NCI-H460 (cell line): ENCODE results near the gene BUB1B. TPM values are rescaled to one million over a fixed set of nuclear protein-coding genes. Genes with fewer than 3 reads are reported as not detected.
"Not testable (repeated sequence)": the region's sequence is repeated elsewhere in the genome, so short reads cannot be mapped to it uniquely, and the experiment has no call there.

Source experiments
- DNase-seq: peaks from one replicate; pipeline ENCODE4 v3.0.0-alpha.2; 2016; ENCODE audit warnings: low read depth; ENCODE audit errors: extremely low read depth
- total RNA-seq: library from RNA; depleted of rRNA; stranded (reverse); fragments of >200 nt; shearing (Covaris generic); gene quantifications from 2 replicates; pipeline ENCODE4 v1.2.3, GENCODE V29; 2014

The BUB1B gene
- total RNA-seq, 1 experiment from 2014 or later: 45.7 TPM

- DNase-seq: not testable (repeated sequence)
Measured at GRCh38 chr15:40135846-40136450, 24.9 kb upstream of the BUB1B start.

DNA sequence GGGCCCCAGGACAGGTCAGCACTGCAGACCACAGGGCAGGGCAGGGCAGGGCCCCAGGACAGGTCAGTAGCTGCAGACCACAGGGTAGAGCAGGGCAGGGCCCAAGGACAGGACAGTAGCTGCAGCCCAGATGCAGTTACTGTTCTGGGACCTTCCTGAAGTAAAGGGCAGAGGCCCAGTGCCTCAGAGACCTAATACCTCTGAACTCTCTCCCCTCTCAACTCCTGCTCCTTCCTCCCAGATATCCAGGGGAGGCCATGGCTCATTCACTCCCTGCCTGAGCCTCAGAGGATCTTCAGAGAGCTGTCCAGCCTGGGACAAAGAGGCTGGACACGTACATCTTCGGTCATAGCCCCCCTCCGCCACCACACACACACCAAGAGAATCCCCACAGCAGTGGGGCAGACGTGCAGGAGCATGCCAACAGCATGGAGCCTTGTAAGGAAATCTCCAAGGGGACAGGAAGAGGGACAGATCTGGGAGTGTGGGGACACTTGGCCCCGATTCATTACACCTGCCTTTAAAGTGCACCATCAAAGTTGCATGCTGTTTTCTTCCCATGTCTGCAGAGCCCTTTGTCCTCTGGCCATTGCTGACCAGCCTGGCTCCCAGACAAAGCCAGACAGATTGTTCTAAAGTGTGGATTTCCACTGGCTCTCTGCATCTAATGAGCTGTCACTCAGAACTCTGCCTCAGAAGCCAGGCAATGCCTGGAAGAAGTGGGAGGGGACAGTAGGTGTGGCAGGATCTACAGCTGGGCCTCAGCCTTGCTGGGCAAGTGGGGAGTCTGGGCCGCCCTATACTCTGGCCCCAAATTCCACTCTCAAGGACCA is 24.2 kb upstream of the BUB1B start:
- no peak for DNase-seq

- no peak for DNase-seq
Measured at GRCh38 chr15:40137303-40138200, 23.3 kb upstream of the BUB1B start.

DNA sequence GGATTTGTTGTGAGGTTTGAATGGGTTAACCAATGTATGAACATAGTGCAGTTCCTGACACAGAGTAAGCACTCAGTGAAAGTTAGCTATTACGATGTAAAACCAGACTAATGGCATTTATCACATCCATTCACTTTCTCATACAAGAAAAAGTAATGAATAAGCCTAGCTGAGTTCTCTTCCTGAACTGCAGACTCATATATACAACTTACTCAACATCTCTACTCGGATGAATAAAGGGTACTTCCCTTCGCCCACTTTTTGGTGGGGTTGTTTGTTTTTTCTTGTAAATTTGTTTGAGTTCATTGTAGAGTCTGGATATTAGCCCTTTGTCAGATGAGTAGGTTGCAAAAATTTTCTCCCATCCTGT is 22.7 kb upstream of the BUB1B start:
- DNase-seq: not testable (repeated sequence)

GRCh38 chr15:40142428-40142827 is 18.4 kb upstream of the BUB1B start:
- DNase-seq: no peak

DNA sequence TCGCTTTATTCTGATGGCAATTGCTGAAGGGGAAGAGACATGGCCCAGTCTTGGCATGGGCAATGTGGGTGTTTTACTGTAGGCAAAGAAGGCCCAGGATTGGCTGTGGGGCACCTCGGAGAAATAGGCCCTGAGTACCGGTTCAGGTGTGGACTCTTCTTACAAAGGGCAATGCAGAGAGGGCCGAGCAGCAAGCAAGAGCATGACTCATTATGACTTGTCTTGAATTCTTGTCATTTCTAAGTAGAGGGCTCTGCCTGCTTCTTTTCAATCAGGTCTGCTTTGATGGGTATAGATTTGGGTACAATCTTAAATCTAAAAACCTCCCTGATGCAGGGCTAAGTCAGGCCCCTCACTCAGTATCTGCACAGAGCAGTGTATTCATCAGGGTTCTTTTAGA is 14.8 kb upstream of the BUB1B start:
- no peak for DNase-seq

GRCh38 chr15:40149339-40149738 is 11.5 kb upstream of the BUB1B start:
- no peak for DNase-seq

DNA sequence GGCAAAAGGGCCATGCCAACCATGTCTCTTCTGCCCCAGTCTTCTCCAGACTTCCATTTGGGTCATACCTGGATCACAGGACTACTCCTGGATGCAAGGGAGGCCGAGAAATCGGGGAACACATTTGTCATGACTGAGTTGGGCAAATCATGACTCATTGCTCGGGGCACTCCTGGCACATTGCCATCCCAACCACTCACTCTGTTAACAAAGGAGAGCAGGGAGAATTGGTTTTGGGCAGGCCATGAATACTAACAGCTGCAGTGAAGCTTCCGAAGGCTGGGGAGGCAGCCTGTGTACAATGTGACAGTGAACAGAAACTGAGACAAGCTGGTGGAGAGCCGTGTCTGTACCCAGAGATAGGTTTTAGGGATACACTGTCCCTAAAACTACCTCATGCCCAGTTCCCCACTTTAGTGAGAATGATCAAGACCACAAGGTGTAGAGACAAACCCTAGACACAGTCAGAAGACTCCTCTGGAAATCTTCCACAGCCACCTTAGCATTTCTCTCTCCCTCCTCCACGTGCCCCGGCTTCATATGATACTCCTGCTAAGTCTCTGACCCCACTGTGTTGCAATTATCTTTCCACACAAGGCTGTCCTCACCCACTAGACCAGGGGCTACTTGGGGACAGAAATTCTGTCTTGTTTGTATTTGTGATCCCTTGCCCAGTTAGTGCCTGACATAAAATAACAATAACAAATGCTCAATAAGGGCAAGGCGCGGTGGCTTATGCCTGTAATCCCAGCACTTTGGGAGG is 10.5 kb upstream of the BUB1B start:
- DNase-seq: no peak

DNA sequence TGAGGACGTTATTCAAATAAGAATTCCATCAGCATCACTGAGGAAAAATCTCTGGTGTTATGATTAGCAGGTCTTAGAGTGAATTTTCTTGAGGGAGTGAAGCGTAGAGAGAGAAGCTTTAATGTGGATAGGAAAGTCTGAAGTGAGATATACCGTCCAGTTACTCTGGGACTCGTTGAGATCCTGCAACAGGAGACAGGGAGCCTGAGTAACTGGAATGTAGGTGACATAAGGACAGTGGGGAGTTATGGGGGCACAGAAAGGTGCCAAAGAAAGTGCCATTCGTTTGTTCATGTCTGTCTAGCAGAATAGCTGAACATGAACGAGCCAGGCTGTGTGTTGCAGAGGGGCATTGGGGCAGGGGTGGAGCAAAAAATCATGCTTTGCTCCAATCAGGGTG is 9.4 kb upstream of the BUB1B start:
- no peak for DNase-seq

DNA sequence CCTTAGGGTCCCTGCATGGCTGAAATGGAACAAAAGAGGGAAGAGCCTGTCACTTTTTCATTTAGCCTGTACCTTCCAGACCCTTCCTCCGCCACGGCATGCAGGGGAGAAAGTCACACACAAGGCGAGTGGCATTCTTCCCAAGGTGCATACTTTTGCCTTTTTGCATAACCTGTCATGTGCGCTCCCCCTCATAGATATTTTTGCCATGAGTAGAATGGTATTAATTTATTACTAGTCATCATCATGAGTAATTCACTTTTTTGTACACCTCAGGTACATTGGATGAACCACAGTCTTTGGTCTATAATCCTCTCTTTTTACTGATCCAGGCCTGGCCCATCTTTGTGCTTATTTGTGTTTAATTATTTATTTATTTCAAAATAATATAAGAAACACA is 8.9 kb upstream of the BUB1B start:
- DNase-seq: no peak

DNA sequence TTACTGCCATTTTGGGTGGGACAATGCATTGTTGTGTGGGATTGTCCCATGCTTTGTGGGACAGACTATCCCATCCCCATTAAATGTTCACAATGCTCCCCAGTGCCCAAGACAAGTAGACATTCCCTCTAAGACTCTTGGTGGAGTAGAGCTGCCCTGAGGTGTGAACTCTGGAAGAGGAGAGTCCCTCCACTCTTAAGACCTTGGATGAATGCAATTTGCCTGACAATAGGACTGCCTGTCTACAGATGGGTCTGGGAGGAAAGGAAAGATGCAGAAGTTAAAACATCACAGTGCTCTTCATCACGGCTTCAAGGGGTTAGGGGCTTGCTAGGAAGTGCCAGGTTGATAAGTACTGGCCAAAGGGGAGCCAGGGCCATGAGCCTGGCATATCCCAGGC is 6.0 kb upstream of the BUB1B start:
- not testable (repeated sequence) for DNase-seq

GRCh38 chr15:40155270-40155910 is 5.5 kb upstream of the BUB1B start:
- DNase-seq: no peak

- DNase-seq: no peak
Measured at GRCh38 chr15:40157778-40158447, 3.0 kb upstream of the BUB1B start.

DNA sequence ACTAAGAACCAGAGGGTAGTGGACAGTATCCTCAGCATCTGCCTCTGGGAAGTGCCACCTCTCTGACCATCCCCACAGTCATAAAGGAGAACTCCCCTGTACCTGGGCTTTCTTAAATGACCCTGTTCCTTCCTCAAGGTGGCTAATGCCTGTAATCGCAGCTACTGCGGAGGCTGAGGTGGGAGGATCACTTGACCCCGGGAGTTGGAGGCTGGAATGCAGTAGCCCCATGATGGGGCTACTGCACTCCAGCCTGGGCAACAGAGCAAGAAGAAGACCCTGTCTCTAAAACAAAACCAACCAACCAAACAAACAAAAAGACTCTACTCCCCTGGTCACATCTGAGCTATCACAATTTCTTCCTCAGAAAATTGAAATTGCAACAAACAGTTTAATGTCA is 848 bp upstream of the BUB1B start:
- DNase-seq: no peak

GRCh38 chr15:40161693-40162391 is 973 bp downstream of the BUB1B start:
- DNase-seq: no peak

DNA sequence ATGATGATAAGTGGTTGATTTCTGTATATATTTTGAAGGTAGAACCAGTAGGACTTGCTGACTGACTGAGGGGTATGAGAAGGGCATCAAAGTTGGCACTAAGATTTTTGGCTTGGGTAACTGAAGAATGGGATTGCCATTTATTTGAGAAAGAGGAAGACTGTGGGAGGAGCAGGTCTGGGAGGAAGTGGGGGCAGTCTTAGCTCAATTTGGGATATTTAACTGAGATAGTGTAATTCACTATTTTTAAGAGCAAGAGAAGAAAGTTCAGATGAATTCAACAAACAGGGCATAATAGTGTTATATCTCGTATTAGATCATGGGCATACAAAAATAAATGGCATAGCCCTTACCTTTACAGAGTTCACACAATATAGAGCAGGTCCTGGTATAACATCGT is 1.7 kb downstream of the BUB1B start:
- no peak for DNase-seq

DNA sequence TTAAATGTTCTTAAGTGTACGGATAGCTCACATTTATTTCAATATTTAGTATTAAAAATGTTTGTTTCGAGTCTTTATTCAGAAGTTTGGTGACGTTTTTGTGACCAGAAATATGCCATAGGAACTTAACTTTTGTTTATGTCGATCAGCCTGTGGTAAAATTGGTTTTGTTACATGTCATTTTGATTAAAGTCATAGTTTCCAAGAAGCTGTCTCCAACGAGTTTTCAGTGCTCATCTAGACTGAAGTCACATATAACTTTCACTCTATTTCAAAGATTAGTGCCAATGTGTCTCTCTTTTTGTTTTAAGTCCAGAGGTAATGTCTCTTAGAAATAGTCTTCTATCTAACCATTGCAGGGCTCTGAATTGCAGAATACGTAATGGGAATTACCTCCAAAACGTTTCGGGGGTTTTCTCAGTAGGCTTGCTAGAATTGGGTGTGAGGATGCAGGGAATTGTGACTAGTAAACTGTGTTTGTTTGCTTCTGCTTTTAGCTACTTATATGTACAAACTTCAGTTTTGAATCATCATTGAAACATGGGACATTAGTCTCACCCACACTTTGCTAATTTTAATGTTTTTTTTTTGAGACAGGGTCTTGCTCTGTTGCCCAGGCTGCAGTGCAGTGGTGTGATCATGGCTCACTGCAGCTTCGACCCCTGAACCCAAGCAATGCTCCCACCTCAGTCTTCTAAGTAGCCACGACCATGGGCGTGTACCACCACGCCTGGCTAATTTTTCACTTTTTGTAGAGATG is 3.0 kb downstream of the BUB1B start:
- no peak for DNase-seq

DNA sequence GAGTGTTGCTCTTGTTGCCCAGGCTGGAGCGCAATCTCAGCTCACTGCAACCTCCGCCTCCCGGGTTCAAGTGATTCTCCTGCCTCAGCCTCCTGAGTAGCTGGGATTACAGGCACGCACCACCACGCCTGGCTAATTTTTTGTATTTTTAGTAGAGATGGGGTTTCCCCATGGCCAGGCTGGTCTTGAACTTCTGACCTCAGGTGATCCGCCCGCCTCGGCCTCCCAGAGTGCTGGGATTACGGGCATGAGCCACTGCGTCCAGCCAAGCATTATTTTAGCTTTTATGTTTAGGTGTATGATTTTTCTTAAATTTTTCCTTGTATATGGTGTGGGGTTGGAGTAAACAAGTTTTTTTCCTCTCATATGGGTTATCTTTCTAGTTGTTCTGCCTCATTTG is 6.5 kb downstream of the BUB1B start:
- not testable (repeated sequence) for DNase-seq
